GM19397 (cell line): ENCODE measurements around the gene GOLPH3.
"Not testable (repeated sequence)": the region's sequence is repeated elsewhere in the genome, so short reads cannot be mapped to it uniquely, and the experiment has no call there.

ENCODE experiments used
- ATAC-seq: cut with Tn5 transposase; IDR thresholded peaks from one replicate; pipeline ENCODE4 v1.9.1; 2021; ENCODE audit warnings: mild to moderate bottlenecking, moderate library complexity; ENCODE audit not compliant: unreplicated experiment

The GOLPH3 gene

DNA sequence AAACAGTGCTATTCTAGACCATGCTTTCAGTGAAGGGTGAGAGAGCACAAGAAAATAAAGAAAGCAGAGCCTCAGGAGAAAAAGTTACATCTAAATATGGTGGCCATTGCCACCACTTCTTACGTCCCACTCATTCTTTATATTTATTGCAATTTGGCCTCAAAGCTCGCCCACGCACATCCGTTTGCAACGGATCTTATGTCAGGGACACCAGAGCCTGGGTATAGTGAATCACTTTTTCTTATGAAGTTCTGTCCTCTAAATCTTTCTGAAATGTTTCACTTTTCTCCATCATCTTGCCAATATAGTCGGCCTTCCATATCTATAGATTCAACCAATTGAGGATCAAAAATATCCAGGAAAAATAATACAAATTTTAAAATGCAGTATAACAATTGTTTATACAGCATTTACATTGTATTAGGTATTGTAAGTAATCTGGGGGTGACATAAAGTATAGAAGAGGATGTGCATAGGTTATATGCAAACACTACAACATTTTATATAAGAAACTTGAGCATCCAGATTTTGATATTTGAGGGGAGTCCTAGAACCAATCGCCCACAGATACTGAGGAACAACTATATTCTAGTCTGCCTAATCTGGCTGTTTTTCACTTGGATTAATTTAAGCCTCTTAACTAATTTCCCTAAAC is 35.2 kb downstream of the GOLPH3 start:
- ATAC-seq = no peak

DNA sequence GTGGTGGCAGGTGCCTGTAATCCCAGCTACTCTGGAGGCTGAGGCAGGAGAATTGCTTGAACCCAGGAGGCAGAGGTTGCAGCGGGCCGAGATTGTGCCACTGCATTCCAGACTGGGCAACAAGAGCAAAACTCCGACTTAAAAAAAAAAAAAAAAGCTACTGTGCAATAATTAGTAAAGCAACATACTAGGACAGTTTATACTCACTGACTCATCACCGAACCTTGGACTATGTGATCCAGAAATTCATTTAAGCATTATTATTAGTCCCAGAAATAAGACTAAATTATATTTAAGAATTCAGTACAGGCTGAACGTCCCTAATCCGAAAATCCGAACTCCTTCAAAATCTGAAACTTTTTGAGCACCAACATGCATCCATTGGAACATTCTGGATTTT is 37.8 kb downstream of the GOLPH3 start:
- ATAC-seq = no peak

DNA sequence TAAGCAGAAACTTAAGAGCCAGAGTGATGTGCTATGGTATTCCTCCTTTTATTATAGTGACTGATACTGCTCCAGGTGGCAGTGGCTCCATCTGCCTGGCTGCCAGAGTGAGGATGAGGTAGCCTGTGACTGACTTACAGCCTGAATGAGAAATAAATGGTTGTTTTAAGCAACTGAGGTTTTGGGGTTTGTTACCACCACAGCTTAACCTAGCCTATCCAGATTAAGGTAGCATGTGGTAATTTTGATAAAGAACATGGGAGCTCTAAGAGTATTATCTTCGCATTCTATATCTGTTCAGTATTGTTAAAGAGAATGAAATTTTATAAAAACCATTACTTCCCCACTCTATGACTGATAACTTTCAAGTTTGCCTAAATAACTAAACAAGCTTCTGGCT is 39.0 kb downstream of the GOLPH3 start:
- ATAC-seq = no peak

DNA sequence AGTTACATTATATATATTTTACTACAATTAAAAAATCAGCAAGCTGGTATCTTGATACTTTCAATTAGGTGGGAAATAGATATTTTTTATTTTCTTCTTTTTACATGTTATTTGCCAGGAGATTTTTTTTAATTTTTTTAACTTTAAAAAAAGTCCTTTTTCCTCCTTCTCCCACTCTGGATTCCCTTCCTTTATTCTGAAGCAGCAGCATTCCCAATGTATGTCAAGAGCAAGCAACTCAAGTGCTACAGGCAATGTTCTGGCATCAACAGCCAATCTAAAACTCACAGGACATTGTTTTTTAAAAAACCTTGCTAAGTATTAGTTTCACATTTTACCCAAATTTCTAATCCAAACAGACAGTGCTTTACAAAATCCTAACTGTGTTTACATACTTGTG is 41.4 kb downstream of the GOLPH3 start:
- no peak for ATAC-seq

DNA sequence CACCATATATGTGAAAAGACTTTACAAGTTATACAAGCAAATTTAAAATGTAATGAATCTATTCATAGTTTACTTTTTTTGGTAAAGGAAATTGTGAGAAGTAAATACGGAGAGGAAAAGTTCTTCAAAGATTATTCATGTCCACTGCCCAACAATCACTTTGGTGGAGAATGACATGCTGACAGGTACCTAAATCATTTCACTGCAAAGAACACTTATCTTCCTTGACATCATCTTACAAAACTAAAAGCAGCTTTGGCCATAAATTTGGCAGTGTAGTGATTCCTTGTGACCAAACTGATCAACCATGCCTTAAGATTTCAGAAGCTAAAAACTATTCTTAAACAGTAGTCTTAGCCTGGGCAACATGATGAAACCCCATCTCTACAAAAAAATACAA is 42.5 kb downstream of the GOLPH3 start:
- ATAC-seq = no peak

DNA sequence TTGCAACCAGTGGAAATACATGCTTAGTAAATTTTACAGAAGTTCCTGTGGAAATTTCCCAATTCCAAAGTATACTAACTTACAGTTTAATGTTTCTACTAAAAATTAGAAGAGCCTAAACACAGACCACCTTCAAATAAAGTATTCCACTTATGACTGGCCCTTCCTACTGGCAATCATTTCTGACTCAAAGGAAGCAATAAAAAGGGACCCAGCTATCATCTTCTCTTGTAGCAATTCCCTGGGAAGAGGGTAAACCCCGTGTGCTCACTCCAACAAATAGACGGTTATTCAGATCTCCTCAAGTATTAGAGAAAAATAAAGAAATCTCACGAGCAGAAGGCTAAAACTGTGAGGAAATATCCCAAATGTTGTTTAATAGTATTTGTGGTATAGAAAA is 43.3 kb downstream of the GOLPH3 start:
- ATAC-seq = no peak

DNA sequence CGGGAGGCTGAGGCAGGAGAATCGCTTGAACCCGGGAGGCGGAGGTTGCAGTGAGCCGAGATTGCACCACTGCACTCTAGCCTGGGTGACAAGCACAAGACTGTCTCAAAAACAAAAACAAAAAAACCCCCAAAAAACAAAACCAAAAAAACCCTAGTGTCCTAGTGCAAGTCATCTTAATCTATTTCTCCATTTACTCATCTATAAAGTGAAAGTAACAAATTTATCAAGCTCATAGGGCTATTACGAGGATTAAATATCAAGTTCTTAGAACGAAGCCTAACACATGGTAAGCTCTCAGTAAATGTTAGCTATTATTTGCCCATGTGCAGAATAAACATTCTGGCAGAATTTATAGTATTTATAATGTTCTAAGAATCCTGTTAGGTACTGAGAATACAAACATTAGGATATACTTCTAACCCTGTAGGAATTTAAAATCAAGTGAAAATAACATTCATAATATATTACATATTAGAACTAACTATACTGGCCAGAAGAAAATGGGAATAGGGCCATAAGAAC is 45.0 kb downstream of the GOLPH3 start:
- no peak for ATAC-seq

DNA sequence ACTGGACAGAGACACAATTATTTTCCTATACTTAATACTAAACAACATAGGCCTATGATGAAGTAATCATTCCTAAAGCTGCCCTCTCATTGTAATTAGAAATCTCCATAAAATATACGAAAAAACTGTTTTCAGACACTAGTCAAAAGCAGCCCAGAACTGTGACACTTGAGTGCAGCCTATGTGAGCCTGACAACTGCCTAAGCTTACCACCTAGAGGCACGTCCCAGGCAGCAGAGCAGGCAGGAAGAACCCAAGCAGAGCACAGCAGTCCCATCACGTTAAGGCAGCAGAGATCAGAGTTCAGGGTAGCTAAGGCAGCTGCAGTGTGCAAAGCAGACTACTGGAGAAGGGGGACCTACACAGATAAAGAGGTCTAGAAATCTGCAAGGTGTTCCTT is 46.4 kb downstream of the GOLPH3 start:
- ATAC-seq = no peak

DNA sequence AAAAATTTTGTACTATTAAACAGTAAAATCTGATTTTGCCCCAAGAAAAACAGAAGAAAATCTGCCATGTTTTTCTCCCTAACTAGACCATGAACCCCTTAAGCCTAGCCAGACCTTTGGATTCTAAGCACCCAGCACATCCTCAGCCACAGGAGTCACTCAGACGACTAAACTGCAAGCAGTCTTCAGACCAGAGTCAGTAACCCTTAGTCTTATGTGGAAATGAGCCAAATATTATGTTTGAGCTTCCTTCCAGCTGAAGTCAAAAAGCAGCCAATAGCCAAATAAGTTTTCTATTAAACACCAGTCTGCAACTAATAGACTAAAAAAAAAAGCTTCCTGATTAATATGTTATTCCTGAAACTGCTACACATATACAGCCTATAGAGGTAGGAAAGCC is 47.4 kb downstream of the GOLPH3 start:
- no peak for ATAC-seq

DNA sequence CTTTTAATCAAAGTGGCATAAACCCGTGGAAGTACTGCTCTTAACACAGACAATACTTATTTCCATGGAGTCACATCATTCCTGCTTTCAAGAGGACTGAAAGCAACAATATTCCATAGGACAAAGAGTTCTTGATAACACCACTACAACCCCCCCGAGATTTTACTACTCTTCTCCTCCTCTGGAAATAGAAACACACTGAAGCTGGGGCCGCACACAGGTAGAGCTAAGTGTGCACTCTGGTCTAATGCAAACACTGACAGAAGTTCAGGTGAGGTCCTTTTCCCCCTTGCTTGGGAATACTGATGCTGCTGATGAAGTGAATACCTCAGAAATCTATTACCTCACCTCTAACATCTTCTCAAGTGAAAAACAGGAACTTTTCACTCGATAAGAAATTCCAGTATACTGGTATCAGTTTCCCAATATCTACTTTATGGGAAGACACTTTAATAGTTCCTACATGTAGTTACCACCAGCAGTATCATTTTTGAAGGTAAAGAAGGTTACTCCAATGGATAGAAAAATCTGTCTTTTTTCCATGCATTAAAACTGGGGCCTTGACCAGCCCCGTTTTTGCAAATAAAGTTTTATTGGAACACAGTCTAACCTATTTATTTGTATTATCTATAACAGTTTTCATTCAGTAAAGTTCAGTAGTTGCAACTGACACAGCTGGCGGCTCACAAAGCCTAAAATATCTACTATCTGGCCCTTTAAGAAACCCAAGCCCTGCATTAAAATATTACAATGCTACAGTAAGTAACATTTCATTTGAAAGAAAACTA is 50.0 kb downstream of the GOLPH3 start:
- ATAC-seq = no peak

DNA sequence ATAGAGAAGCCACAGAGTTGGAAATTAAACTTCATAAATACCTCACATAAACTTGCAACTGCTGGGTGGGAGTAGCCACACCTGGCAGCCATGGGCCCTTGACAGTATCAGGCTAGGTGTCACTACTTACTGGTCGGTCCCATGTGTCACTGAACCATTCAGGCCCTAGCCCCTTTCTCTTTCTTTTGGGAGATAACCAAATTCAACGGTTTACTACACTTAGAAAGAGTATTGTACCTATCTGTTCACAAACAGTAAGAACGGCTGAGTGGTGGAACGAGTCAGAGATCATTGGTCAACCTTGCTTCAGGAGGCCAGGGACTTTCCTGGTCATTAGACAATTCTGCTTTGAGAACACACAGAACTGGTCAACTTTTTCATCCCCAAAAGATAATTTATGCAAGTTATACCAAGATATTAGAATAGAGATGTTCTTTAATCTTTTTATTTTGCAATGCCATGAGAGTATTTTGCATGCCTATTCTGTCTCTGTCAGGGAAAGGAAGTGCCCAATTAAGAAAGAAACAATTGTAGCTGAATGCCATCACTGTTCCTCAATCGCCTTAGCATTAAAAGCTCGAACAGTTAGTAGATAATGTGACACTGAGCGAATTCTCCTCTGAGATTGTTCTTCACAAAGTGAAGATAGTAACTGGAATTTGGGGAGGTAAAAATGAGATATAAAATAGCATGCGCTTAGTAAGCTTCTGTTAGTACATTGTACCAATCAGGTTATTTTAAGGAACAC is 50.9 kb downstream of the GOLPH3 start:
- ATAC-seq = no peak

DNA sequence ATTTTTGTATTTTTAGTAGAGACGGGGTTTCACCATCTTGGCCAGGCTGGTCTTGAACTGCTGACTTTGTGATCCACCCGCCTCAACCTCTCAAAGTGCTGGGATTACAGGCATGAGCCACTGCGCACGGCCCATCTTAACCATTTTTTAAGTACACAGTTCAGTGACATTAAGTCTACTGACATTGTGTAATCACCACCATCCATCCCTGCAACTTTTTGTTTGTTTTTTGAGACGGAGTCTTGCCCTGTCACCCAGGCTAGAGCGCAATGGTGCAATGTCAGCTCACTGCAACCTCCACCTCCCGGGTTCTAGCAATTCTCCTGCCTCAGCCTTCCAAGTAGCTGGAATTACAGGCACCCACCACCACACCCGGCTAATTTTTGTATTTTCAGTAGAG is 55.2 kb downstream of the GOLPH3 start:
- ATAC-seq = not testable (repeated sequence)

DNA sequence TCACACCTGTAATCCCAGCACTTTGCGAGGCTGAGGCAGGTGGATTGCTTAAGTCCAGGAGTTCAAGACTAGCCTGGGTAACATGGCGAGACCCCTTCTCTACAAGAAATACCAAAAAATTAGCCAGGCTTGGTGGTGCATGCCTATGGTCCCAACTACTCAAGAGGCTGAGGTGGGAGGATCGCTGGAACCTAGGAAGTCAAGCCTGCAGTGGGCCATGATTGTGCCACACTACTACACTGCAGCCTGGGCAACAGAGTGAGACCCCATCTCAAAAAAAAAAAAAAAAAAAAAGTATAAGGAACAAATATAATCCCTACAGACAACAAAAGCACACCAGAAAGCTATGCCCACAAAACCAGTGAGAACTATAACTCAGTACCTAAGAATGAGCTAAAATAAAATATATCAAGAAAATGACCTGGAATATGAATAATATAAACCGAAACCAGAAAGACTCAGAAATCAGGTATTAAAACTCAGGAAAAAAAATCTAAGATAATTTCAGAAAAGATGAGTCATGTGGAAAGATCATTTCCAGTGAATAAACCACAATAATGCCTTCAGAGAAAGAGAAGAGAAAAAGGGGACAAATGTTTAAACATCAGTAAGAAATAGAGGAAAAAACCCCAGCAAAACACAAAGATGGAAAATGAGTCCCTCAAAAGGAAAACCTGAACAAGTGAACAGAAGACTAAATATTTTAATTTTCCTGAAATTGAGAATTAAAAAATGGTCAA is 57.4 kb downstream of the GOLPH3 start:
- ATAC-seq = no peak

DNA sequence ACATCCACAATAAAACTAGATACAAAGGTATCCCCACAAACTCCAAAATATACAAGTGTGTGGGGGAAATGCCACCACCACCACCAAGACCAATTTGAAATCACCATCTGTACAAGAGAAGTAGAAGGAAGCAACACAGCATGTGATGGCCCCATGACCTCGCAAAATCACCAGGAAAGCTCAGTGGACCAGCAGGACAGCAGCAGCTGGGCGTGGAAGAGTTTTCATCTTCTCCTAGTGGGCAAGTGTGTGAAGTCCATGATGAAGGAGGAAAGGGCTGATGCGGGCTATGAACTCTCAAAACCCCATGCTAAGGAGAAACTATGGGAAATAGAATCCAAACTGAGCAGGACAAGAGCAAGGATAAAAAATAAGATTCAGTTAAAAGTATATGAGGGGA is 58.1 kb downstream of the GOLPH3 start:
- ATAC-seq = no peak

DNA sequence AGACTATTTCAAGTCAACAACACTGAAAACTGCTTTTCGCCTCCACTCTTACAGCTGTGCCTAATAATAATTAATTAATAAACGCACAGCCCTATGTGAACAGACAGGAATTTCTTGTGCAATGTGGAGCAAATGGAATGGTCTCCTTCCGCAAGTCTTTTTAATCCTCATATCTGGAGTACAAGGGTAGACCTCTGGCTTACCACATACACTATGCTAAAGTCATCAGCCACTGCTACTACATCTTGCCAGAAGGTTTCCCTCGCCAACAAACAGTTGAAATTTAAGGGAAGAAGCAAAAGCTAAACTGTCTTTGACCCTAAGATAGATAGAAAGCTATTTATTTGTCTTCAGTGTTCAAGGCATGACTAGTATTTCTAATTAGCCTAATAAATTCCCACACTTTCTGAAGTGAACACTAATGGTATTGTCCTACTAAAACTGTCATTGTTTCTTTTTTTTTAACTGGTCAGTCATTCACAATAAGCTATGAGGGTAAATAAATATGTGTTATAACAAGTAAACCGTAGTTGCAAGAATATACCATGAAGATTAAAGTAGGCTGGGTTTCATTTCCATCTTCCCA is 63.9 kb downstream of the GOLPH3 start:
- no peak for ATAC-seq

DNA sequence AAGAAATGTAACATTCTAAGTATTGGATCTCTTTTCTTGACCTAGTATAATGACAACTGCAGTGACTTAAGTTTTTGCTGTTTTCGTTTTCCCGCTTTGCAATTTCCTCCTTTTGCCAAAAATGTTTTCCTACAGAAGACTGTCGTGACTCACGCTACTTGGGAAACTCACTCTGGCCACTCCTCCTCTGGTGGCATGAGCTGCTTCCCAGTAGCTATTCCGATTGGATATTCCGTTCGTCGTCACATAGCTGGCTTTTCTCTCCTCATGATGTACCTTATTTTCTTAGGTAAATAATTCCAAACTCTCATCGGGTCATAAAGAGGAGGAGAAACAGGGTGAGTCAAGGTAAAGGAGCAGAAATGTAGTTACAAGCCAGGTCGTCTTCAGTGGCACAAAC is 64.9 kb downstream of the GOLPH3 start:
- no peak for ATAC-seq

DNA sequence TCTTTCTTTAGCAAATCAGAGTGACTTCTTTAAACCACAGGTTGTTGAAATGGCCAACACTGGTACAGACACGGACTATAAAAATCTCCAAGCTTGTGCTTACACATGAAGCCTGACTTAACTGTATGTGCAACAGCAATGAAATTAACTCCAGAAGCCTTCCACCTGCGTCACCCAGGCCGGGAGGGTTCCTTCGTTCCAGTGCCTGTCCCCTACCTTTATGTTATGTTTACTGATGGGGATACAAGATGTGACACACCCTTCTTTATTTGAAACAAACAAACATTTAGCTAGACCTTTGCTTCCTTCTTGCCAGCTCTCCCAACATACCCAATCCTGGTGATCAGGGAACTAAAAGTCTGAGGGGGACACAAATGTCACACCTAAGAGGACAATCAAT is 66.0 kb downstream of the GOLPH3 start:
- no peak for ATAC-seq

DNA sequence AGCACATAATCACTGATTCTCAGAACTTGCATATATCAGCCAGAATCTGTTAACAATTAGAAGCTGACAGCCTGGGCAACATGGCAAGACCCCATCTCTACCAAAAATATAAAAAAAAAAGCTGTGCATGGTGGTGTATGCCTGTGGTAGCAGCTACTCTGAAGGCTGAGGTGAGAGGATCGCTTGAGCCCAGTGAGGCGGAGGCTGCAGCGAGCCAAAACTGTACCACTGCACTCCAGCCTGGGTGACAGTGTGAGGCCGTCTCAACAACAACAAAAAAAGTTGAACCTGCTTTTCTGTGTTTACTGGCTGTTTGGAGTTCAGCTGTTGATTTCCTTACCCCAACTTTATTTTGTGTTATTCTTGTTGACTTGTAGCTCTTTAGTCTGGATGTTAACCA is 66.8 kb downstream of the GOLPH3 start:
- ATAC-seq = no peak

DNA sequence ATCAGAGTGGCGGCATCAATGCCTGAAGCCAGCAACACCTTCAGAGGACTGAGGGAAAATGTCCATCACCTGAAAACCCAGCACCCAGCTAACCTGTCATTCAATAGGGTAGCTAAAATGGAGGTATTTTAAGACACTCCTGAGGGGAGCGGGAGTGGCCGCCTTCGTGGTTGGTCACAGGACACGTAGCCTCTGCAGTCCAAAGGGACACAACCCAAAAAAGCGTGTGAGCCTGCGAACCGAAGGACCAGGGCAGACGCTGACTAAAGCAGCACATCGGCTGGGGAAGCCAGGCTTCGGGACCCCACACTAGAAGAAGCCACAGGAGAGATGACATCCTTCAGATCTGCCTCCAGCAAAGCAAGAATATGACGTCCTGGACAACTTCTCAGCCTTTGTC is 70.6 kb downstream of the GOLPH3 start:
- no peak for ATAC-seq

DNA sequence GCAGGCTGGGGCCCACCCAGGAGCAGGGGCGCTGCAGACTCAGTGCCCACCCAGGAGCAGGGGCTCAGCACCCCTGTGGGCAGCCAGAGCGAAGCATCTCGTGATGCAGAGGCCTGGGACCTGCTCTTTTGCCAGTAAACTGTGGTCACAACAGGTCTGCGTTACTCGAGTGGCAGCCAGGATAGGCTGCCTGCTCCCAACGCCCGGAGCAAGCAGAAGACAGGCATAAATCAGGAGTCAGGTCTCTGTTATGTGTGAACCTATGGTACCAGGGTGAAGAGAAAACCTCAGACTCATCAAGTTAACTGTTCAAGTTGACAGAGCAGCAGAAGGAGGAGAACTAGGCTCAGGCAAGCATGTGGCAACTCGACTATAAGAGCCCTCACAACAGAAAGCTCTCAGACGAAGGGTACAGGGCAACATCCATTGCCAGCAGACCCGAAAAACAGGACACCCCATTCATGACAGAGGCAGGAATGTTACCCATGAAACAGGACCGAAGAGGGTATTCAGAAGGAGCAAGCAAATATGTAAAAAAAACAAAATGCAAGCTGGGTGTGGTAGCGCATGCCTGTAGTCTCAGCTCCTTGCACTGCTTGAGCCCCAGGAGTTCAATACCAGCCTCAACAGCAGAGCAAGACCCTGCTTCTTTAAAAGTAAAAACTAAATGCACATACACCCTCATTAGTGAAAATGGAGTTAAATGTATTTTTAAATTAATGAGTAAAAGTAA is 71.7 kb downstream of the GOLPH3 start:
- ATAC-seq = no peak
